NCI-H1694 (cell line): ENCODE measurements around the gene VSIG10.
A peak's percentile ranks its signal among the peaks of the same experiment; 100 is the strongest.

ENCODE experiments used
- DNase-seq: peaks from one replicate; lab custom pipeline; 2025; lab: John Stamatoyannopoulos, UW

The VSIG10 gene

GRCh38 chr12:118059341-118060191 is 44.2 kb downstream of the VSIG10 start:
- DNase-seq: no peak

- no peak for DNase-seq
These were observed 44.9 kb downstream of the VSIG10 start for GRCh38 chr12:118058881-118059280.

GRCh38 chr12:118058227-118058626 is 45.6 kb downstream of the VSIG10 start:
- no peak for DNase-seq

- DNase-seq: peak; percentile 36
These were observed 47.7 kb downstream of the VSIG10 start for GRCh38 chr12:118055865-118056773.

GRCh38 chr12:118055144-118055557 is 48.7 kb downstream of the VSIG10 start:
- peak; percentile 18 for DNase-seq

GRCh38 chr12:118053071-118053985 is 50.5 kb downstream of the VSIG10 start:
- DNase-seq: no peak

- DNase-seq: no peak
These were observed 51.3 kb downstream of the VSIG10 start for GRCh38 chr12:118052324-118053070.

GRCh38 chr12:118050972-118051910 is 52.6 kb downstream of the VSIG10 start:
- no peak for DNase-seq

- no peak for DNase-seq
These were observed 57.4 kb downstream of the VSIG10 start for GRCh38 chr12:118046430-118046829.

- no peak for DNase-seq
These were observed 59.2 kb downstream of the VSIG10 start for GRCh38 chr12:118044577-118044976.

- DNase-seq: no peak
These were observed 59.7 kb downstream of the VSIG10 start for GRCh38 chr12:118044075-118044474.

- DNase-seq: no peak
These were observed 61.7 kb downstream of the VSIG10 start for GRCh38 chr12:118042091-118042490.

GRCh38 chr12:118038137-118038536 is 65.7 kb downstream of the VSIG10 start:
- no peak for DNase-seq

- DNase-seq: no peak
These were observed 67.0 kb downstream of the VSIG10 start for GRCh38 chr12:118036672-118037411.

GRCh38 chr12:118035190-118036041 is 68.4 kb downstream of the VSIG10 start:
- DNase-seq: no peak

GRCh38 chr12:118034429-118035189 is 69.2 kb downstream of the VSIG10 start:
- peak; percentile 52 for DNase-seq

GRCh38 chr12:118033902-118034301 is 69.9 kb downstream of the VSIG10 start:
- no peak for DNase-seq
